IMR-90 (cell line): ENCODE results near the gene POLR2I. TPM values are rescaled to one million over a fixed set of nuclear protein-coding genes. Genes with fewer than 3 reads are reported as not detected.

Experiments used
- ATAC-seq: fragments of 200-7000 bp; cut with Tn5 transposase; 2 replicates; pipeline ENCODE4 v1.9.1; 2020; ENCODE audit warnings: low read depth, mild to moderate bottlenecking, moderate library complexity
- BruUV-seq: library from RNA; stranded (reverse); fragments of 400-500 nt; replicated peaks from 2 replicates; lab custom pipeline; 2021; lab: Mats Ljungman, UMichigan
- CTCF ChIA-PET: fragments of 300-600 bp; formaldehyde crosslinking; extraction: SDS; loops from one replicate; lab custom pipeline; 2021; ENCODE audit warnings: antibody characterized with exemption; lab: Yijun Ruan, JAX
- POLR2A ChIA-PET: fragments of 300-600 bp; sonication (Branson Sonifier 250); formaldehyde crosslinking; loops from one replicate; lab custom pipeline; 2022; ENCODE audit warnings: antibody characterized with exemption; ENCODE audit not compliant: unreplicated experiment; lab: Charles Lee
- DNase-seq: peaks from one replicate; pipeline ENCODE4 v3.0.0; 2013
- H2AFZ ChIP-seq: replicated peaks from 2 replicates; pipeline ENCODE3; 2013; ENCODE audit warnings: low read length, mild to moderate bottlenecking; ENCODE audit not compliant: poor library complexity
- H2AK5ac ChIP-seq: 2 replicates; pipeline ENCODE4 v1.6.1; 2013; ENCODE audit warnings: low read depth, low read length, inconsistent platforms
- H2AK9ac ChIP-seq: replicated peaks from 2 replicates; pipeline ENCODE3; 2013; ENCODE audit warnings: mild to moderate bottlenecking, low read depth, low read length, moderate library complexity; ENCODE audit not compliant: poor library complexity
- H2BK120ac ChIP-seq: 2 replicates; pipeline ENCODE4 v1.6.1; 2013; ENCODE audit warnings: low read depth, low read length, inconsistent platforms
- H2BK15ac ChIP-seq: 3 replicates; pipeline ENCODE4 v1.6.1; 2013; ENCODE audit warnings: low read depth, low read length, inconsistent platforms
- H2BK20ac ChIP-seq: 2 replicates; pipeline ENCODE4 v1.6.1; 2013; ENCODE audit warnings: low read depth, mild to moderate bottlenecking, inconsistent platforms, low read length, moderate library complexity
- H2BK5ac ChIP-seq: 2 replicates; pipeline ENCODE4 v1.6.1; 2013; ENCODE audit warnings: mild to moderate bottlenecking, low read depth, low read length, inconsistent platforms; ENCODE audit not compliant: poor library complexity, severe bottlenecking
- H3K14ac ChIP-seq: replicated peaks from 2 replicates; pipeline ENCODE4 v1.6.1; 2013; ENCODE audit warnings: low read depth, low read length, inconsistent platforms
- H3K18ac ChIP-seq: 2 replicates; pipeline ENCODE4 v1.6.1; 2013; ENCODE audit warnings: low read depth, low read length, control low read depth
- H3K23ac ChIP-seq: 2 replicates; pipeline ENCODE4 v1.6.1; 2013; ENCODE audit warnings: low read depth, low read length, inconsistent platforms
- H3K27ac ChIP-seq: 2 replicates; pipeline ENCODE4 v1.5.1; 2013; ENCODE audit warnings: mild to moderate bottlenecking, control low read depth, low read length; ENCODE audit not compliant: insufficient read depth
- H3K27me3 ChIP-seq: 2 replicates; pipeline ENCODE4 v1.6.1; 2013; ENCODE audit warnings: low read length; ENCODE audit not compliant: control insufficient read depth, insufficient read depth
- H3K36me3 ChIP-seq: 2 replicates; pipeline ENCODE4 v1.6.1; 2013; ENCODE audit warnings: low read length, mixed read lengths; ENCODE audit not compliant: control insufficient read depth, insufficient read depth
- H3K4ac ChIP-seq: 2 replicates; pipeline ENCODE4 v1.6.1; 2013; ENCODE audit warnings: low read depth, low read length, inconsistent platforms
- H3K4me1 ChIP-seq: 2 replicates; pipeline ENCODE4 v1.6.1; 2013; ENCODE audit warnings: low read length, mixed read lengths; ENCODE audit not compliant: control insufficient read depth, insufficient read depth
- H3K4me2 ChIP-seq: 2 replicates; pipeline ENCODE4 v1.6.1; 2013; ENCODE audit warnings: low read depth, mild to moderate bottlenecking, control low read depth, low read length, moderate library complexity
- H3K4me3 ChIP-seq: 2 replicates; pipeline ENCODE4 v1.5.1; 2013; ENCODE audit warnings: low read depth, mild to moderate bottlenecking, control low read depth, low read length, moderate library complexity; ENCODE audit not compliant: insufficient read depth
- H3K56ac ChIP-seq: 2 replicates; pipeline ENCODE4 v1.6.1; 2013; ENCODE audit warnings: low read length, inconsistent platforms; ENCODE audit not compliant: insufficient read depth; ENCODE audit errors: extremely low read depth
- H3K79me1 ChIP-seq, 2 experiments: 2 replicates each; pipeline ENCODE4 v1.6.1; 2013; ENCODE audit warnings: low read length in 2 of 2, inconsistent platforms in 1 of 2, low read depth in 1 of 2
- H3K9ac ChIP-seq: 2 replicates; pipeline ENCODE4 v1.6.1; 2013; ENCODE audit warnings: low read depth, low read length, control low read depth
- H3K9me1 ChIP-seq: 2 replicates; pipeline ENCODE4 v1.6.1; 2013; ENCODE audit warnings: low read length, inconsistent platforms; ENCODE audit not compliant: insufficient read depth
- H3K9me3 ChIP-seq: 2 replicates; pipeline ENCODE4 v1.6.1; 2013; ENCODE audit warnings: low read length; ENCODE audit not compliant: control insufficient read depth, insufficient read depth
- H4K20me1 ChIP-seq: 2 replicates; pipeline ENCODE4 v1.6.1; 2013; ENCODE audit warnings: low read length, inconsistent platforms; ENCODE audit not compliant: insufficient read depth
- H4K5ac ChIP-seq: 2 replicates; pipeline ENCODE4 v1.6.1; 2013; ENCODE audit warnings: mild to moderate bottlenecking, low read depth, low read length, control low read depth
- H4K8ac ChIP-seq, 2 experiments: 2 replicates each; pipeline ENCODE4 v1.6.1; 2013; ENCODE audit warnings: low read depth in 2 of 2, low read length in 2 of 2, control low read depth in 1 of 2, inconsistent platforms in 1 of 2
- H4K91ac ChIP-seq: 2 replicates; pipeline ENCODE4 v1.6.1; 2013; ENCODE audit warnings: low read depth, low read length, inconsistent platforms; ENCODE audit not compliant: insufficient read depth
- FOS ChIP-seq: fragments of 150-350 bp; IDR thresholded peaks from 2 replicates; pipeline ENCODE4 v1.6.1; 2016; ENCODE audit warnings: low read depth, low read length
- MXI1 ChIP-seq: IDR thresholded peaks from 2 replicates; pipeline ENCODE4 v1.6.1; 2012; ENCODE audit warnings: low read depth, mild to moderate bottlenecking, low read length, moderate library complexity, borderline replicate concordance
- NFE2L2 ChIP-seq: fragments of 150-350 bp; IDR thresholded peaks from 2 replicates; pipeline ENCODE4 v1.6.1; 2016; ENCODE audit warnings: low read depth, mild to moderate bottlenecking, low read length
- POLR2A ChIP-seq: IDR thresholded peaks from 2 replicates; pipeline ENCODE4 v1.6.1; 2012; ENCODE audit warnings: mild to moderate bottlenecking, low read depth, low read length
- WGBS, 2 experiments: methylation state at CpG; one replicate each; pipeline versions ENCODE4 v1.1.5 to v1.1.7; 2013; ENCODE audit warnings: missing lambda C conversion rate in 2 of 2; ENCODE audit not compliant: insufficient read length in 1 of 2; ENCODE audit errors: extremely low coverage in 2 of 2; 5-methylcytosine and 5-hydroxymethylcytosine counted together
- dilution Hi-C: fragments of 300-500 bp; cut with HindIII; formaldehyde crosslinking; loops from one replicate; pipeline ENCODE4 v1.14.3; 2018; ENCODE audit warnings: low sequenced_read_pairs; ENCODE audit not compliant: unreplicated experiment
- in situ Hi-C: fragments of 300-500 bp; cut with MboI; formaldehyde crosslinking; loops from 3 replicates; pipeline ENCODE4 v1.14.3; 2019; ENCODE audit warnings: low sequenced_read_pairs, inconsistent platforms, mixed read lengths
- intact Hi-C: fragments of 100-400 bp; cut with micrococcal nuclease; formaldehyde crosslinking; loops from 2 replicates; pipeline ENCODE4 v1.10.0; 2022
- polyA plus RNA-seq, 3 experiments: library from polyadenylated mRNA; depleted of rRNA; stranded (reverse); fragments of >200 nt; gene quantifications; 2 replicates each; pipeline ENCODE4 v1.2.3, GENCODE V29; 2012; ENCODE audit warnings: low replicate concordance in 1 of 3
- total RNA-seq: library from RNA; depleted of rRNA; stranded (reverse); fragments of >200 nt; gene quantifications from 2 replicates; pipeline ENCODE4 v1.2.3, GENCODE V29; 2012
- TF ChIP-seq, protein P1 (sequence below): fragments of 150-350 bp; IDR thresholded peaks from 2 replicates; pipeline ENCODE4 v1.6.1; 2016; ENCODE audit warnings: low read depth, mild to moderate bottlenecking, low read length, moderate library complexity, borderline replicate concordance

POLR2I gene
- total and polyA plus RNA-seq, 2 of the 4 experiments (the other 2 are of a cell fraction): 35.8 to 59.7 TPM

DNA sequence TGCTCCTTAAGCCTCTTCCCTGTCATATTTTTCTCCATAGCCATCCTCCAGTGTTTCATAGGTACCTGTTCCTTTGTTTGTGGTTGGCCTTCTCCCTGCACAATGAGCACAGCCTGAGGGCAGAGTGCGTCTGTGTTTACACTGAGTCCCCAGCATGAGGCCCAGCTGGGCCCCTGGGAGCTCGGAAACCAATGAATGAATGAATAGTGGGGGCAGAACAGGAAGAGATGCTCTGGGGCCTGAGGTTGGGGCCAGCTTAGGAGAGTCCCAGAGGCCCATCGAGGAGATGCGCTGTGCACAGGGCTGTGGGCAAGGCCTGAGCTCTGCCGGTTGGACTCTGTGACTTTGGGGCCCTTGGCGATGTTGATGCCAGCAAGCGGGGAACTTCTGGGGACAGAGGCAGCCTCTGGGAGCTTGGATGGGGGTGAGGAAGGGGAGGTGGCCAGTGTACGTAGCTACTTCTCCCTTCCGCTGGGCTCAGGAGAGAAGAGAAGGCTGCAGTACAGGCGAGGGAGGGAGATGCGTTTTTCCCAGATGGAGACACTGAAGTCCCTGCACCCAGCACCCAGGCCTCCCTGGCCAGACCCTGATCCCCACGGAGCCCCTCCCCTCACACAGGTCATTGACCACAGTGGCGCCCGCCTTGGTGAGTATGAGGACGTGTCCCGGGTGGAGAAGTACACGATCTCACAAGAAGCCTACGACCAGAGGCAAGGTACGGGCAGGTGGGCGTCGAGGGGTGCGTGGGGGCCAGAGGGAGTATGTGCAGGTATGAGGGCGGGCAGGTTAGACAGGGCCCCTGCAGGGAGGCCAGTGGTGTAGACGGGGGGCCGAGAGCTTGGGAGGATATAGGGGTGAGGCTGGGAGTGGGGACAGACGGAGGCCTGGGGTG lies 5.7 kb upstream of the POLR2I start:
- DNase-seq (no peak), ATAC-seq (no peak)
- H4K91ac ChIP-seq: no peak overlapping the region
- H2AK5ac ChIP-seq: no peak overlapping the region
- H3K9ac ChIP-seq: no peak overlapping the region
- H3K27me3 ChIP-seq: no peaks in the 10 kb centered on the region
- in situ Hi-C loops: no loop called here
- no peak overlapping the region for H3K4ac ChIP-seq
- no peak overlapping the region for H3K56ac ChIP-seq
- intact Hi-C loops: no loop called here
- H4K8ac ChIP-seq: no peak overlapping the region
- no peak overlapping the region for H2AFZ ChIP-seq
- no peak overlapping the region for H2BK5ac ChIP-seq
- POLR2A ChIA-PET: no interaction called here
- no TSS peak for BruUV-seq
- no peak overlapping the region for H3K18ac ChIP-seq
- H3K4me2 ChIP-seq: no peak overlapping the region
- H2BK15ac ChIP-seq: no peak overlapping the region
- peaks cover 12 to 46% of the 10 kb centered on the region in 2 experiments for H3K79me1 ChIP-seq
- no peak overlapping the region for H2AK9ac ChIP-seq
- H3K36me3 ChIP-seq: peaks cover 39% of the 10 kb centered on the region
- H3K4me3 ChIP-seq: no peak overlapping the region
- no peak overlapping the region for H2BK20ac ChIP-seq
- no peak overlapping the region for H4K5ac ChIP-seq
- TF ChIP-seq NFE2L2: no peak
- no peak for TF ChIP-seq MXI1
- TF ChIP-seq FOS: no peak
- TF ChIP-seq, protein P1, sequence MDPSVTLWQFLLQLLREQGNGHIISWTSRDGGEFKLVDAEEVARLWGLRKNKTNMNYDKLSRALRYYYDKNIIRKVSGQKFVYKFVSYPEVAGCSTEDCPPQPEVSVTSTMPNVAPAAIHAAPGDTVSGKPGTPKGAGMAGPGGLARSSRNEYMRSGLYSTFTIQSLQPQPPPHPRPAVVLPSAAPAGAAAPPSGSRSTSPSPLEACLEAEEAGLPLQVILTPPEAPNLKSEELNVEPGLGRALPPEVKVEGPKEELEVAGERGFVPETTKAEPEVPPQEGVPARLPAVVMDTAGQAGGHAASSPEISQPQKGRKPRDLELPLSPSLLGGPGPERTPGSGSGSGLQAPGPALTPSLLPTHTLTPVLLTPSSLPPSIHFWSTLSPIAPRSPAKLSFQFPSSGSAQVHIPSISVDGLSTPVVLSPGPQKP: no peak
- no peak for TF ChIP-seq POLR2A
- peaks cover 4% of the 10 kb centered on the region for H3K4me1 ChIP-seq
- 0 out of 2 replicates have a peak, but pooled peaks cover 6% of the 10 kb centered on the region for H3K9me1 ChIP-seq
- 97% methylated on average over 5 of the region's 26 CpGs; no CpG with 5 or more reads in 1 of the 2 experiments for WGBS, 2 experiments
- H4K20me1 ChIP-seq: peaks cover 14% of the 10 kb centered on the region
- no peak overlapping the region for H3K14ac ChIP-seq
- H2BK120ac ChIP-seq: no peak overlapping the region
- dilution Hi-C loops: no loop called here
- no peaks in the 10 kb centered on the region for H3K9me3 ChIP-seq
- CTCF ChIA-PET: no interaction called here
- H3K27ac ChIP-seq: no peak overlapping the region
- H3K23ac ChIP-seq: no peak overlapping the region
